ENCODE measurements around the gene TXNDC2.
A peak's percentile ranks its signal among the peaks of the same experiment; 100 is the strongest.

Gene TXNDC2

GRCh38 chr18:9914584-9915290 is 29.0 kb downstream of the TXNDC2 start:
- DNase-seq, result peak; percentile 81

- DNase-seq, result no peak
These were observed 29.7 kb downstream of the TXNDC2 start for GRCh38 chr18:9915291-9916076.

GRCh38 chr18:9916077-9916639 is 30.4 kb downstream of the TXNDC2 start:
- no peak for DNase-seq

GRCh38 chr18:9916808-9917207 is 31.0 kb downstream of the TXNDC2 start:
- no peak for DNase-seq

- no peak for DNase-seq
These were observed 32.4 kb downstream of the TXNDC2 start for GRCh38 chr18:9918016-9918680.

- no peak for DNase-seq
These were observed 33.9 kb downstream of the TXNDC2 start for GRCh38 chr18:9919564-9920232.

- DNase-seq, result no peak
These were observed 37.0 kb downstream of the TXNDC2 start for GRCh38 chr18:9922592-9923311.

GRCh38 chr18:9924371-9924943 is 38.7 kb downstream of the TXNDC2 start:
- DNase-seq, result no peak

- DNase-seq, result no peak
These were observed 39.6 kb downstream of the TXNDC2 start for GRCh38 chr18:9925369-9925768.

GRCh38 chr18:9925795-9926194 is 40.0 kb downstream of the TXNDC2 start:
- no peak for DNase-seq

GRCh38 chr18:9926223-9926894 is 40.6 kb downstream of the TXNDC2 start:
- no peak for DNase-seq

- no peak for DNase-seq
These were observed 41.2 kb downstream of the TXNDC2 start for GRCh38 chr18:9926977-9927376.

GRCh38 chr18:9927392-9928063 is 41.8 kb downstream of the TXNDC2 start:
- no peak for DNase-seq

GRCh38 chr18:9928646-9929259 is 43.0 kb downstream of the TXNDC2 start:
- DNase-seq, result no peak

- no peak for DNase-seq
These were observed 44.6 kb downstream of the TXNDC2 start for GRCh38 chr18:9930299-9930884.

- no peak for DNase-seq
These were observed 45.4 kb downstream of the TXNDC2 start for GRCh38 chr18:9931146-9931545.

GRCh38 chr18:9931678-9932077 is 45.9 kb downstream of the TXNDC2 start:
- no peak for DNase-seq

- DNase-seq, result no peak
These were observed 48.1 kb downstream of the TXNDC2 start for GRCh38 chr18:9933865-9934264.

- DNase-seq, result no peak
These were observed 48.5 kb downstream of the TXNDC2 start for GRCh38 chr18:9934274-9934673.

Measured in stimulated activated naive CD4-positive, alpha-beta T cell treated with Interleukin-2 at 50 U/mL for 16 hours (primary cell).